Lower lobe of right lung (tissue), 2 donors: ENCODE data around the gene PFDN1. TPM values are rescaled to one million over a fixed set of nuclear protein-coding genes. Genes with fewer than 3 reads are reported as not detected.

Experiments
- ATAC-seq, 2 donors: fragments of 200-7000 bp; cut with Tn5 transposase; one replicate each; pipeline ENCODE4 v1.9.1; 2020 to 2022; ENCODE audit warnings: mild to moderate bottlenecking in 2 of 2, moderate library complexity in 2 of 2
- DNase-seq: peaks from one replicate; pipeline ENCODE4 v3.0.0-alpha.2; 2020
- H3K27ac ChIP-seq: fragments of 200-600 bp; one replicate; pipeline ENCODE4 v1.8.0; 2022
- H3K27me3 ChIP-seq: fragments of 200-600 bp; one replicate; pipeline ENCODE4 v1.8.0; 2022; ENCODE audit warnings: low read depth
- H3K36me3 ChIP-seq: fragments of 200-600 bp; one replicate; pipeline ENCODE4 v1.8.0; 2022; ENCODE audit warnings: mild to moderate bottlenecking
- H3K4me1 ChIP-seq: fragments of 200-600 bp; one replicate; pipeline ENCODE4 v1.8.0; 2022
- H3K4me3 ChIP-seq: fragments of 200-600 bp; one replicate; pipeline ENCODE4 v1.8.0; 2022; ENCODE audit warnings: mild to moderate bottlenecking
- H3K9me3 ChIP-seq: fragments of 200-600 bp; one replicate; pipeline ENCODE4 v1.8.0; 2022
- CTCF ChIP-seq: fragments of 200-600 bp; IDR thresholded peaks from one replicate; pipeline ENCODE4 v1.8.0; 2022; ENCODE audit warnings: antibody characterized with exemption, mild to moderate bottlenecking
- intact Hi-C: fragments of 100-400 bp; cut with DNase I; formaldehyde crosslinking; loops from one replicate; pipeline ENCODE4 v1.11.0; 2022
- total RNA-seq: library from RNA; stranded (reverse); fragmentation: NEBNext Ultra II Directional; extraction: Animal tissue kit (Norgen Biotek cat#: 25700); gene quantifications from one replicate; pipeline ENCODE4 v1.2.1, GENCODE V29; 2021
- donor health status: DM: no; HTN: yes; CAD: no; lungs with severe emphysema.

The PFDN1 gene
- total RNA-seq, 1 donor from 2014 or later = 47.1 TPM

DNA sequence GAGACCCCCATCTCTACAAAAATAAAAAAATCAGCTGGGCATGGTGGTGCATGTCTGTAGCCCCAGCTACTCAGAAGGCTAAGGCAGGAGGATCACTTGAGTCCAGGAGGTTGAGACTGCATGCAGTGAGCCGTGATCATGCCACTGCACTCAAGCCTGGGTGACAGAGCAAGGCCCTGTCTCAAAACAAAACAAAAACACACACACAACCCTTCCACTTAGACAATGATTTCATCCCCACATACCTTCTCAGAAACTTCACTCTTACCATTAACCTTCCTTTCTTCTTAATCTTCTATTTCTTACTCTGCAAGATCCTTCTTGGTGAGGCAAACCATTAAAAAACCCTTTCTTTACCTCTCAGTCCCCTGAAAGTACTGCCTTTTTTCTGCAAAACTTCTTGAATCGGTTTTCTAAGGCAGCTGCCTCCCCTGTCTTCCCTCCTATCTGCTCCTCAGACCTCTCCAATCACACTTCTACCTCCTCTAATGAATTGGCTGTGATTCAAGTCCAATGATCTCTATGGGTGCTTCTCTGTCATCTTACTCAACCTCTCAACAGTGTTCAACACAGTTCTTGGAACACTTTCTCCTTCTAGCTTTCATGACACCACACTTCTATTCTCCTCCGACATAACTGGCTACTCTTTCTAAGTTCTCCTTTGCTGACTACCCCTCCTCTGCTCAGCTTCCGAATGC lies 47.3 kb downstream of the PFDN1 start:
- TF ChIP-seq CTCF = no peak
- ATAC-seq (no peak), DNase-seq (no peak)
- no peak overlapping the region for H3K27ac ChIP-seq
- H3K4me3 ChIP-seq = no peak overlapping the region
- peaks cover 17% of the 10 kb centered on the region for H3K36me3 ChIP-seq
- H3K9me3 ChIP-seq = no peaks in the 10 kb centered on the region
- H3K27me3 ChIP-seq = no peaks in the 10 kb centered on the region
- peaks cover 57% of the 10 kb centered on the region for H3K4me1 ChIP-seq
- intact Hi-C loops = no loop called here

GRCh38 chr5:140253985-140254384 lies 48.9 kb downstream of the PFDN1 start:
- Histone ChIP-seq H3K4me1 (peaks cover 61% of the 10 kb centered on the region), H3K4me3 (no peak overlapping the region), H3K9me3 (no peaks in the 10 kb centered on the region), H3K27me3 (no peaks in the 10 kb centered on the region), H3K27ac (no peak overlapping the region), H3K36me3 (peaks cover 27% of the 10 kb centered on the region)
- no peak for TF ChIP-seq CTCF
- DNase-seq (peak; percentile 73), ATAC-seq (peak; percentile 79 to 80)
- intact Hi-C loops = no loop called here

- DNase-seq (no peak), ATAC-seq (no peak)
- peaks cover 61% of the 10 kb centered on the region for H3K4me1 ChIP-seq
Measured at GRCh38 chr5:140252470-140253126, 50.3 kb downstream of the PFDN1 start.

GRCh38 chr5:140251527-140251973 lies 51.4 kb downstream of the PFDN1 start:
- Histone ChIP-seq H3K27me3 (no peaks in the 10 kb centered on the region), H3K27ac (peak overlapping the region; percentile 10), H3K4me1 (peaks cover 65% of the 10 kb centered on the region), H3K9me3 (no peaks in the 10 kb centered on the region), H3K36me3 (peaks cover 26% of the 10 kb centered on the region), H3K4me3 (no peak overlapping the region)
- intact Hi-C loops = no loop called here
- DNase-seq (no peak), ATAC-seq (peak; percentile 34 to 73)
- TF ChIP-seq CTCF = no peak

More at GRCh38 chr5:140252470-140253126, 50.3 kb downstream of the PFDN1 start:
- Histone ChIP-seq H3K27ac (no peak overlapping the region), H3K36me3 (peaks cover 26% of the 10 kb centered on the region), H3K9me3 (no peaks in the 10 kb centered on the region), H3K4me3 (no peak overlapping the region), H3K27me3 (no peaks in the 10 kb centered on the region)
- intact Hi-C loops = no loop called here
- TF ChIP-seq CTCF = no peak

- no peak for TF ChIP-seq CTCF
- Histone ChIP-seq H3K4me3 (no peak overlapping the region), H3K27ac (no peak overlapping the region), H3K27me3 (no peaks in the 10 kb centered on the region), H3K4me1 (peaks cover 66% of the 10 kb centered on the region), H3K36me3 (peaks cover 32% of the 10 kb centered on the region), H3K9me3 (no peaks in the 10 kb centered on the region)
- ATAC-seq = peak in 1 of 2 donors; percentile 16
- DNase-seq = no peak
- intact Hi-C loops = no loop called here
Measured at GRCh38 chr5:140250386-140250785, 52.5 kb downstream of the PFDN1 start.
